ENCODE data around the gene FAM47C.

- no peak for TF ChIP-seq POLR2A (IDR thresholded peaks at IDR 0.05)
- TF ChIP-seq, protein P1, sequence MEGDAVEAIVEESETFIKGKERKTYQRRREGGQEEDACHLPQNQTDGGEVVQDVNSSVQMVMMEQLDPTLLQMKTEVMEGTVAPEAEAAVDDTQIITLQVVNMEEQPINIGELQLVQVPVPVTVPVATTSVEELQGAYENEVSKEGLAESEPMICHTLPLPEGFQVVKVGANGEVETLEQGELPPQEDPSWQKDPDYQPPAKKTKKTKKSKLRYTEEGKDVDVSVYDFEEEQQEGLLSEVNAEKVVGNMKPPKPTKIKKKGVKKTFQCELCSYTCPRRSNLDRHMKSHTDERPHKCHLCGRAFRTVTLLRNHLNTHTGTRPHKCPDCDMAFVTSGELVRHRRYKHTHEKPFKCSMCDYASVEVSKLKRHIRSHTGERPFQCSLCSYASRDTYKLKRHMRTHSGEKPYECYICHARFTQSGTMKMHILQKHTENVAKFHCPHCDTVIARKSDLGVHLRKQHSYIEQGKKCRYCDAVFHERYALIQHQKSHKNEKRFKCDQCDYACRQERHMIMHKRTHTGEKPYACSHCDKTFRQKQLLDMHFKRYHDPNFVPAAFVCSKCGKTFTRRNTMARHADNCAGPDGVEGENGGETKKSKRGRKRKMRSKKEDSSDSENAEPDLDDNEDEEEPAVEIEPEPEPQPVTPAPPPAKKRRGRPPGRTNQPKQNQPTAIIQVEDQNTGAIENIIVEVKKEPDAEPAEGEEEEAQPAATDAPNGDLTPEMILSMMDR (IDR thresholded peaks at IDR 0.05): no peak
Observed at GRCh38 chrX:37047776-37048175, 39.6 kb downstream of the FAM47C start.
